ENCODE data around the gene MAP4K2. TPM values are rescaled to one million over a fixed set of nuclear protein-coding genes. Genes with fewer than 3 reads are reported as not detected.

The MAP4K2 gene
- total and polyA plus RNA-seq, 7 donors = 9.0 to 23.5 (median 13.6) TPM

DNA sequence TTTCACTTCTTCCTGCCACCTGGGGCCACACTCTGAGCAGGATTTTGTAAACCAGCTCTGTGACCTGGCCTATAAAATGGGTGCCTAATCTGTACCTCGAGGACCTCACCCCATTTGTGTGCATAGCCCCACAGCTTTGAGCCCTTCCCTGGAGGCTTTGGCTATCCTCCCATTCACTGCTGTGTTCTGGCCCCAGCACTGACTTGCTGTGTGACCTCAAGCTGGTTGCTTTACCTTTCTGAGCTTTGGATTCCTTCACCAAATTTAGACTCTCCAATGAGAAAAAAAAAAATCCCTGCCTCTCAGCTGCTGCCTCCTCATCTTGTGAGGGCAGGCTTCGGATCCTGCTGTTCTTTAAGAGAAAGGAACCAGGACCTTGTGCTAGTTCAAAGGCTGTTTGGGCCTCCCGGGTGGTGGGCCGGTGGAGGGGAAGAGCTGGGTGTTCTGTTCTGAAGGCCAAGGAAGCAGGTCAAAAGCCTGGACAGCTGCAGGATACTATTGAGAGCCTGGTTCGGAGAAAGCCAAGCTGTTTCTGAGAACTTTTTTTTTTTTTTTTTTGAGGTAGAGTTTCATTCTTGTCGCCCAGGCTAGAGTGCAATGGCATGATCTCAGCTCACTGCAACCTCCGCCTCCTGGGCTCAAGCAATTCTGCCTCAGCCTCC lies 42.1 kb downstream of the MAP4K2 start:
- Histone ChIP-seq H3K4me3 (no peak overlapping the region), H3K4me1 (peaks cover 0 to 78% (median 71%) of the 10 kb centered on the region in 4 donors), H3K36me3 (peaks cover 16 to 30% (median 25%) of the 10 kb centered on the region in 4 donors), H3K27ac (peak overlapping the region; percentile 81 to 88 (median 84)), H3K9me3 (no peaks in the 10 kb centered on the region), H3K27me3 (no peaks in the 10 kb centered on the region)
- TF ChIP-seq, protein P1, sequence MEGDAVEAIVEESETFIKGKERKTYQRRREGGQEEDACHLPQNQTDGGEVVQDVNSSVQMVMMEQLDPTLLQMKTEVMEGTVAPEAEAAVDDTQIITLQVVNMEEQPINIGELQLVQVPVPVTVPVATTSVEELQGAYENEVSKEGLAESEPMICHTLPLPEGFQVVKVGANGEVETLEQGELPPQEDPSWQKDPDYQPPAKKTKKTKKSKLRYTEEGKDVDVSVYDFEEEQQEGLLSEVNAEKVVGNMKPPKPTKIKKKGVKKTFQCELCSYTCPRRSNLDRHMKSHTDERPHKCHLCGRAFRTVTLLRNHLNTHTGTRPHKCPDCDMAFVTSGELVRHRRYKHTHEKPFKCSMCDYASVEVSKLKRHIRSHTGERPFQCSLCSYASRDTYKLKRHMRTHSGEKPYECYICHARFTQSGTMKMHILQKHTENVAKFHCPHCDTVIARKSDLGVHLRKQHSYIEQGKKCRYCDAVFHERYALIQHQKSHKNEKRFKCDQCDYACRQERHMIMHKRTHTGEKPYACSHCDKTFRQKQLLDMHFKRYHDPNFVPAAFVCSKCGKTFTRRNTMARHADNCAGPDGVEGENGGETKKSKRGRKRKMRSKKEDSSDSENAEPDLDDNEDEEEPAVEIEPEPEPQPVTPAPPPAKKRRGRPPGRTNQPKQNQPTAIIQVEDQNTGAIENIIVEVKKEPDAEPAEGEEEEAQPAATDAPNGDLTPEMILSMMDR (IDR thresholded peaks at IDR 0.05) = no peak
- TF ChIP-seq POLR2AphosphoS5 (IDR thresholded peaks at IDR 0.05) = peak in 2 of 4 donors; percentile 40 to 42
- intact Hi-C loops (cut with DNase I) = no loop called here
- DNase-seq = peak; percentile 66
- WGBS, 2 donors = 64 to 66% methylated on average over 7 of the region's 7 CpGs

DNA sequence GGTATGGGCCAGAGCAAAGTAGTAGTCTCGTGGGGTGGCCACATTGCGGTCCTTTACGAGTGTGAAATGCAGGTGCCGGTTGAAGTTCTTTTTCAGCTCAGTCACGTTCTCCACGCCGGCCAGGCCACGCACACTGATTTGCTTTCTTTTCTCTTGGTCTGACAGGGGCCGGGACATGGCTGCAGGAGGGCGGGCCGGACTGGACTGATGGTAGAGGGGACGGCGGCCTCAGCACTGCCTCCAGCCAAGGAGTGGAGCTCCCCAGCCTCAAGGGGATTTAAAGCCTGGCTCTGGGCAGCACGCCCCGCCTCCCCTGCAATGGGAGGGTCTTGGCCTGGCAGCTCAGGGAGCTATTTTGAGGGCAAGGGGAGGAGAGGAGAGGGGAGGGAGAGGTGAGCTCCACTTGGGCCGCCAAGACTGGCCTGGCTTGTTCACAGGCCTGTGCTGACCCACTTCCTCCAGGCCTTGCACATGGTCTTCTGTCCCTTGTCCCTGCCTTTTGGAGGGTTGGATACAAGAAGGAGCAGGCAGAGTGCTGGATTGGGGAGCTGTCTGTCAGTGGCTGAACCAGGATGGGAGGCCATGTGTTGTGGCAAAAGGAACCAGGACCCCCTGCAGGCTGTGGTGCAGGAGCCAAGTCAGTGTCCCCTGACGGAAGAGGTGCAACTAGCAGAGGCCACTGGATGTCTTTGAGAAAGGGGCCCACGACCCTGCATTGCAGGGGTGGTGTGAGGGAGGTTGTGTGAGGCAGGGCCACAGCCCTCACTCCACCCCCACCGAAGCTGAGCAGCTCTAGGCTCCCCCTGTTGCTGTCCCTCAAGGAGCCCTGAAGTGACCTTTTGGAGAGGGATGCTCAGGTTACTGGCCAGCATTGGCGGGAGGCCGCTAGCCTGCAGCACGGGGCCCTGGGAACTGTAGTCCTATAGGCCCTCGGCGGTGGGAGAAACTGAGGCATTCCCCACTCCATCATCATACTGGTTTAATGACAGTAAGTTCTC lies 43.0 kb downstream of the MAP4K2 start, which contains the start of gene PYGM:
PYGM (minus strand) TSS at position 253 of the 998 bp plus-strand sequence; CDS start at position 177, 76 bp downstream.
- TF ChIP-seq POLR2A (IDR thresholded peaks at IDR 0.05) (peak; percentile 37 to 44), POLR2AphosphoS5 (IDR thresholded peaks at IDR 0.05) (peak; percentile 37 to 88 (median 74)), EP300 (IDR thresholded peaks at IDR 0.05) (no peak)
- TF ChIP-seq, protein P1 (IDR thresholded peaks at IDR 0.05) = no peak
- peak within 1 kb of the TSS; percentile 0 to 49 (median 41) for H3K4me3 ChIP-seq
- no peaks in the 10 kb centered on the region for H3K27me3 ChIP-seq
- H3K27ac ChIP-seq = peak within 1 kb of the TSS; percentile 81 to 88 (median 84)
- intact Hi-C loops (cut with DNase I) = no loop called here
- peaks cover 0 to 70% (median 69%) of the 10 kb centered on the region in 4 donors for H3K4me1 ChIP-seq
- no peaks in the 10 kb centered on the region for H3K9me3 ChIP-seq
- DNase-seq = peak; percentile 93
- peaks cover 8 to 21% (median 16%) of the 10 kb centered on the region in 4 donors for H3K36me3 ChIP-seq
- WGBS, 2 donors = 71 to 74% methylated on average over 24 of the region's 24 CpGs

GRCh38 chr11:64759131-64759721 lies 43.8 kb downstream of the MAP4K2 start:
- Histone ChIP-seq H3K4me1 (peaks cover 0 to 62% (median 61%) of the 10 kb centered on the region in 4 donors), H3K4me3 (peak overlapping the region; percentile 0 to 49 (median 41)), H3K27ac (peak overlapping the region; percentile 81 to 88 (median 84)), H3K9me3 (no peaks in the 10 kb centered on the region), H3K36me3 (peaks cover 0 to 21% (median 12%) of the 10 kb centered on the region in 4 donors), H3K27me3 (no peaks in the 10 kb centered on the region)
- intact Hi-C loops (cut with DNase I) = no loop called here
- 76 to 78% methylated on average over 21 of the region's 21 CpGs for WGBS, 2 donors
- no peak for TF ChIP-seq POLR2AphosphoS5 (IDR thresholded peaks at IDR 0.05)
- no peak for TF ChIP-seq POLR2A (IDR thresholded peaks at IDR 0.05)
- no peak for TF ChIP-seq EP300 (IDR thresholded peaks at IDR 0.05)
- TF ChIP-seq, protein P1 (IDR thresholded peaks at IDR 0.05) = no peak
- peak; percentile 75 for DNase-seq

- DNase-seq = peak; percentile 65
- TF ChIP-seq POLR2A (IDR thresholded peaks at IDR 0.05) (no peak), EP300 (IDR thresholded peaks at IDR 0.05) (no peak), POLR2AphosphoS5 (IDR thresholded peaks at IDR 0.05) (no peak)
- TF ChIP-seq, protein P1 (IDR thresholded peaks at IDR 0.05) = no peak
- H3K4me3 ChIP-seq = peak overlapping the region in 3 of 4 donors; percentile 40 to 49 (median 42)
- peaks cover 0 to 55% (median 53%) of the 10 kb centered on the region in 4 donors for H3K4me1 ChIP-seq
- H3K27ac ChIP-seq = peak overlapping the region; percentile 81 to 88 (median 84)
- WGBS, 2 donors = 87 to 93% methylated on average over 15 of the region's 15 CpGs
- intact Hi-C loops (cut with DNase I) = no loop called here
- peaks cover 0 to 20% (median 10%) of the 10 kb centered on the region in 4 donors for H3K36me3 ChIP-seq
- no peaks in the 10 kb centered on the region for H3K9me3 ChIP-seq
- no peaks in the 10 kb centered on the region for H3K27me3 ChIP-seq
Measured at GRCh38 chr11:64758330-64759079, 44.5 kb downstream of the MAP4K2 start.

Measured in sigmoid colon (tissue), 7 donors.